ENCODE data around the gene SEC11C.

DNA sequence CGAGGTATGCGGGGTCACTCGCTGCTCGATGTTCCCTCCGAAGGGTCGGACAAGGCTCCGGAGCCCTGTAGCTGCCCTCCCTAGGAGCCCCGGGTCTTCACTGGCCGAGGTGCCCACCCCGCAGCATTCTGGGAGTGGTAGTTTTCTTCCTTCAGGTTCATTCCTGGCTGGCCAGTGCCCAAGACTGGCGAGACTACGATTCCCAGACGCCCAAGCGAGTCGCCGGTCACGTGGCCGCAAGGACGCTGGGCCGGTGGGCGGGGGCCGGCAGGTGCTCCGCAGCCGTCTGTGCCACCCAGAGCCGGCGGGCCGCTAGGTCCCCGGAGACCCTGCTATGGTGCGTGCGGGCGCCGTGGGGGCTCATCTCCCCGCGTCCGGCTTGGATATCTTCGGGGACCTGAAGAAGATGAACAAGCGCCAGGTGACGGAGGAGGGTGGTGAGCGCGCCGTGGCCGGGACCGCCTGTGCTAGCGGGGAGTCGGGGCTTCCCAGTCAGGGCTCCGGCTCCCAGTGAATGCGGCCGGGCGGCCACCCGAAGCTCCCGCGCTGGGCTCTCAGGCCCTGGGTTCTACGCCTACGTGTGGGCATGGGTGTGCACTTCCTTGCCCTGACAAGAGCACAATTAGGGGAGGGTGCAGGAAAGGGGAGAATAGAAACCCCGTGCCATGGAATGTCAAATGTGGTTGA lies at the start of gene SEC11C:
- TF ChIP-seq, protein P1, sequence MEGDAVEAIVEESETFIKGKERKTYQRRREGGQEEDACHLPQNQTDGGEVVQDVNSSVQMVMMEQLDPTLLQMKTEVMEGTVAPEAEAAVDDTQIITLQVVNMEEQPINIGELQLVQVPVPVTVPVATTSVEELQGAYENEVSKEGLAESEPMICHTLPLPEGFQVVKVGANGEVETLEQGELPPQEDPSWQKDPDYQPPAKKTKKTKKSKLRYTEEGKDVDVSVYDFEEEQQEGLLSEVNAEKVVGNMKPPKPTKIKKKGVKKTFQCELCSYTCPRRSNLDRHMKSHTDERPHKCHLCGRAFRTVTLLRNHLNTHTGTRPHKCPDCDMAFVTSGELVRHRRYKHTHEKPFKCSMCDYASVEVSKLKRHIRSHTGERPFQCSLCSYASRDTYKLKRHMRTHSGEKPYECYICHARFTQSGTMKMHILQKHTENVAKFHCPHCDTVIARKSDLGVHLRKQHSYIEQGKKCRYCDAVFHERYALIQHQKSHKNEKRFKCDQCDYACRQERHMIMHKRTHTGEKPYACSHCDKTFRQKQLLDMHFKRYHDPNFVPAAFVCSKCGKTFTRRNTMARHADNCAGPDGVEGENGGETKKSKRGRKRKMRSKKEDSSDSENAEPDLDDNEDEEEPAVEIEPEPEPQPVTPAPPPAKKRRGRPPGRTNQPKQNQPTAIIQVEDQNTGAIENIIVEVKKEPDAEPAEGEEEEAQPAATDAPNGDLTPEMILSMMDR (conservative IDR thresholded peaks at IDR 0.05): no peak
- TF ChIP-seq EZH2 (IDR thresholded peaks at IDR 0.05; ENCODE audit: low read depth): no peak

Data from PC-9 (cell line).